ENCODE results near the gene MYO5A.
A peak's percentile ranks its signal among the peaks of the same experiment; 100 is the strongest.

Gene MYO5A

GRCh38 chr15:52552303-52552702 lies 23.6 kb upstream of the MYO5A start:
- TF ChIP-seq POLR2AphosphoS5 (IDR thresholded peaks at IDR 0.05; ENCODE audit: low read depth, low read length): no peak
- no peak for TF ChIP-seq TAF1 (IDR thresholded peaks at IDR 0.05; ENCODE audit: borderline replicate concordance, insufficient read depth, low read length)
- TF ChIP-seq REST (IDR thresholded peaks at IDR 0.05; ENCODE audit: insufficient read depth in 1 of 2, low read depth in 2 of 2, low read length in 2 of 2): no peak
- TF ChIP-seq SIN3A (IDR thresholded peaks at IDR 0.05; ENCODE audit: borderline replicate concordance, insufficient read depth, low read length): no peak

- TF ChIP-seq SIN3A (IDR thresholded peaks at IDR 0.05; ENCODE audit: borderline replicate concordance, insufficient read depth, low read length) (no peak), FOXP2 (optimal IDR thresholded peaks at IDR 0.05; ENCODE audit: borderline replicate concordance, extremely low read depth, extremely low read length, insufficient read depth) (no peak), POLR2AphosphoS5 (IDR thresholded peaks at IDR 0.05; ENCODE audit: low read depth, low read length) (no peak), TAF1 (IDR thresholded peaks at IDR 0.05; ENCODE audit: borderline replicate concordance, insufficient read depth, low read length) (no peak), REST (IDR thresholded peaks at IDR 0.05; ENCODE audit: insufficient read depth in 1 of 2, low read depth in 2 of 2, low read length in 2 of 2) (no peak)
Measured at GRCh38 chr15:52551762-52552161, 23.1 kb upstream of the MYO5A start.

GRCh38 chr15:52546031-52546751 lies 17.5 kb upstream of the MYO5A start:
- TF ChIP-seq POLR2AphosphoS5 (IDR thresholded peaks at IDR 0.05; ENCODE audit: low read depth, low read length) (0 out of 2 replicates have a peak, but pooled peaks have one; percentile 8), SIN3A (IDR thresholded peaks at IDR 0.05; ENCODE audit: borderline replicate concordance, insufficient read depth, low read length) (no peak)

- TF ChIP-seq POLR2AphosphoS5 (IDR thresholded peaks at IDR 0.05; ENCODE audit: low read depth, low read length) (no peak), TAF1 (IDR thresholded peaks at IDR 0.05; ENCODE audit: borderline replicate concordance, insufficient read depth, low read length) (no peak), REST (IDR thresholded peaks at IDR 0.05; ENCODE audit: insufficient read depth in 1 of 2, low read depth in 2 of 2, low read length in 2 of 2) (no peak), SIN3A (IDR thresholded peaks at IDR 0.05; ENCODE audit: borderline replicate concordance, insufficient read depth, low read length) (no peak), FOXP2 (optimal IDR thresholded peaks at IDR 0.05; ENCODE audit: borderline replicate concordance, extremely low read depth, extremely low read length, insufficient read depth) (no peak)
Measured at GRCh38 chr15:52540374-52541012, 11.8 kb upstream of the MYO5A start.

GRCh38 chr15:52537459-52537858 lies 8.8 kb upstream of the MYO5A start:
- no peak for TF ChIP-seq TAF1 (IDR thresholded peaks at IDR 0.05; ENCODE audit: borderline replicate concordance, insufficient read depth, low read length)
- no peak for TF ChIP-seq SIN3A (IDR thresholded peaks at IDR 0.05; ENCODE audit: borderline replicate concordance, insufficient read depth, low read length)
- no peak for TF ChIP-seq POLR2AphosphoS5 (IDR thresholded peaks at IDR 0.05; ENCODE audit: low read depth, low read length)
- TF ChIP-seq REST (IDR thresholded peaks at IDR 0.05; ENCODE audit: insufficient read depth in 1 of 2, low read depth in 2 of 2, low read length in 2 of 2): no peak
- no peak for TF ChIP-seq FOXP2 (optimal IDR thresholded peaks at IDR 0.05; ENCODE audit: borderline replicate concordance, extremely low read depth, extremely low read length, insufficient read depth)

Data from PFSK-1 (cell line).